Naive thymus-derived CD4-positive, alpha-beta T cell (primary cell): ENCODE measurements around the gene DMAC2. TPM values are rescaled to one million over a fixed set of nuclear protein-coding genes. Genes with fewer than 3 reads are reported as not detected.
"Not testable (repeated sequence)": the region's sequence is repeated elsewhere in the genome, so short reads cannot be mapped to it uniquely, and the experiment has no call there.

Experiments
- ATAC-seq: fragments of 150-1000 bp; cut with Tn5 transposase; 2 replicates; pipeline ENCODE4 v1.10.0; 2021; ENCODE audit warnings: mild to moderate bottlenecking, moderate library complexity
- CTCF ChIA-PET: fragments of 350-600 bp; sonication (Branson Sonifier 250); formaldehyde crosslinking; loops from one replicate; lab custom pipeline; 2021; ENCODE audit warnings: antibody characterized with exemption; lab: Charles Lee
- POLR2A ChIA-PET: fragments of 350-600 bp; sonication (Branson Sonifier 250); formaldehyde crosslinking; loops from one replicate; lab custom pipeline; 2021; ENCODE audit warnings: antibody characterized with exemption, inconsistent platforms; lab: Charles Lee
- DNase-seq, 9 donors: peaks; one replicate each; pipeline versions ENCODE4 v3.0.0 to v3.0.0-alpha.2; 2020 to 2022; ENCODE audit warnings: mixed read lengths in 1 of 9
- H3K27ac ChIP-seq: one replicate; pipeline ENCODE4 v1.7.0; 2013; ENCODE audit warnings: mild to moderate bottlenecking, low read depth, low read length, moderate library complexity
- H3K27me3 ChIP-seq, 2 donors: one replicate each; pipeline ENCODE4 v1.7.0; 2013; ENCODE audit warnings: low read length in 2 of 2, mild to moderate bottlenecking in 2 of 2, moderate library complexity in 2 of 2; ENCODE audit not compliant: control insufficient read depth in 2 of 2, insufficient read depth in 2 of 2
- H3K36me3 ChIP-seq, 3 experiments: 1 replicate in 2 of 3; 2 replicates in 1 of 3; pipeline ENCODE4 v1.7.0; 2013; ENCODE audit warnings: low read length in 3 of 3, mild to moderate bottlenecking in 3 of 3, moderate library complexity in 1 of 3; ENCODE audit not compliant: insufficient read depth in 3 of 3, control insufficient read depth in 2 of 3
- H3K4me1 ChIP-seq, 2 donors: one replicate each; pipeline ENCODE4 v1.7.0; 2013; ENCODE audit warnings: low read length in 2 of 2, mild to moderate bottlenecking in 2 of 2, moderate library complexity in 1 of 2; ENCODE audit not compliant: control insufficient read depth in 2 of 2, insufficient read depth in 2 of 2
- H3K4me3 ChIP-seq: 2 replicates; pipeline ENCODE4 v1.7.0; 2013; ENCODE audit warnings: mild to moderate bottlenecking, low read length
- H3K9me3 ChIP-seq, 3 experiments: 1 replicate in 2 of 3; 2 replicates in 1 of 3; pipeline ENCODE4 v1.7.0; 2013; ENCODE audit warnings: low read length in 3 of 3; ENCODE audit not compliant: control insufficient read depth in 2 of 3
- H3K27ac Mint-ChIP-seq, 9 donors: one replicate each; pipeline ENCODE4 v1.8.0; 2020 to 2022; ENCODE audit warnings: mixed read lengths in 9 of 9, mild to moderate bottlenecking in 8 of 9, moderate library complexity in 5 of 9, inconsistent platforms in 2 of 9
- H3K27me3 Mint-ChIP-seq, 5 donors: one replicate each; pipeline ENCODE4 v1.8.0; 2021 to 2022; ENCODE audit warnings: mixed read lengths in 5 of 5, mild to moderate bottlenecking in 1 of 5
- H3K36me3 Mint-ChIP-seq, 5 donors: one replicate each; pipeline ENCODE4 v1.8.0; 2020 to 2022; ENCODE audit warnings: mixed read lengths in 5 of 5, mild to moderate bottlenecking in 3 of 5, inconsistent platforms in 1 of 5
- H3K4me1 Mint-ChIP-seq, 7 donors: one replicate each; pipeline ENCODE4 v1.8.0; 2020 to 2022; ENCODE audit warnings: mixed read lengths in 7 of 7, mild to moderate bottlenecking in 3 of 7, inconsistent platforms in 1 of 7
- H3K4me3 Mint-ChIP-seq, 10 donors: one replicate each; pipeline ENCODE4 v1.8.0; 2020 to 2022; ENCODE audit warnings: mild to moderate bottlenecking in 10 of 10, mixed read lengths in 10 of 10, moderate library complexity in 6 of 10, inconsistent platforms in 2 of 10
- H3K9me3 Mint-ChIP-seq, 11 donors: one replicate each; pipeline ENCODE4 v1.8.0; 2020 to 2022; ENCODE audit warnings: mixed read lengths in 11 of 11, mild to moderate bottlenecking in 4 of 11, inconsistent platforms in 1 of 11, moderate library complexity in 1 of 11
- intact Hi-C, 2 donors: fragments of 100-400 bp; cut with micrococcal nuclease; formaldehyde crosslinking; loops; one replicate each; pipeline ENCODE4 v1.15.1; 2023
- polyA plus RNA-seq, 2 donors: library from polyadenylated mRNA; unstranded; fragments of 300-500 nt; fragmentation: Illumina TruSeq; gene quantifications; one replicate each; pipeline ENCODE4 v1.2.3, GENCODE V29; 2021
- total RNA-seq, 6 experiments: library from RNA in 5 of 6; stranded (reverse) in 5 of 6; gene quantifications; 1 replicate in 5 of 6; 2 replicates in 1 of 6; pipeline ENCODE4 v1.2.3 and lab custom pipeline; 2021 to 2026

The DMAC2 gene
- total RNA-seq (10 to 100 TPM; 22.2 to 44.4 (median 26.2) TPM), polyA plus RNA-seq (10 to 100 TPM; 53.2 to 53.7 TPM), total RNA-seq (lab: John Stamatoyannopoulos, UW) (16.3 reads per million, percentile 46 among the genes with 10 or more reads in this experiment)

GRCh38 chr19:41439441-41440222 is at the start of gene DMAC2:
Gene DMAC2 (minus strand): TSS chr19:41439912. CDS start chr19:41439899, 13 bp downstream.
- ATAC-seq (peak; percentile 100), DNase-seq (peak; percentile 65 to 94 (median 88))
- H3K9me3 ChIP-seq, result no peaks in the 10 kb centered on the region
- peaks cover 4 to 25% (median 6%) of the 10 kb centered on the region in 7 donors for H3K4me1 Mint-ChIP-seq
- H3K27ac Mint-ChIP-seq, result peak within 1 kb of the TSS in 5 of 9 donors; percentile 3 to 89 (median 56)
- ChIA-PET POLR2A (interaction anchor here (0.6 to 4.1 kb wide), 11 partner anchors 9 to 177 kb away, joined by 3 to 14 read pairs (median 4); partner anchors contain the start of genes B3GNT8 and B9D2), CTCF (interaction anchor here (0.6 to 2.1 kb wide), 11 partner anchors 8 to 1518 kb away, joined by 3 to 7 read pairs (median 4); partner anchors contain the start of gene TGFB1)
- peaks cover 7 to 12% of the 10 kb centered on the region in 2 donors for H3K4me1 ChIP-seq
- peaks cover 0 to 13% (median 3%) of the 10 kb centered on the region in 5 donors for H3K36me3 Mint-ChIP-seq
- intact Hi-C loops, result loop anchor here (1.0 to 10.0 kb wide), 11 partner anchors 12 to 723 kb away; partner anchors contain the start of genes BCKDHA (in 2 of the 2), CCDC97 (in 2 of the 2), EXOSC5 (in 2 of the 2) and B3GNT8 (in 1 of the 2)
- no peaks in the 10 kb centered on the region for H3K27me3 ChIP-seq
- H3K4me3 ChIP-seq, result peak within 1 kb of the TSS; percentile 96
- peaks cover 0 to 2% (median 0%) of the 10 kb centered on the region in 5 donors for H3K27me3 Mint-ChIP-seq
- peak within 1 kb of the TSS in 2 of 10 donors; percentile 49 to 54 for H3K4me3 Mint-ChIP-seq
- H3K27ac ChIP-seq, result peak within 1 kb of the TSS; percentile 85
- H3K36me3 ChIP-seq, result peaks cover 0 to 16% (median 0%) of the 10 kb centered on the region in 3 experiments
- H3K9me3 Mint-ChIP-seq, result no peaks in the 10 kb centered on the region

GRCh38 chr19:41486953-41487352 is 47.2 kb upstream of the DMAC2 start:
- DNase-seq, H3K9me3 ChIP-seq, H3K36me3 ChIP-seq, H3K4me3 Mint-ChIP-seq, H3K27ac Mint-ChIP-seq, H3K27ac ChIP-seq, H3K27me3 ChIP-seq, H3K36me3 Mint-ChIP-seq, POLR2A ChIA-PET, H3K4me1 ChIP-seq, H3K4me3 ChIP-seq, H3K4me1 Mint-ChIP-seq, intact Hi-C loops, ATAC-seq: not testable (repeated sequence)
- Mint-ChIP-seq H3K27me3 (peaks cover 31 to 47% (median 45%) of the 10 kb centered on the region in 5 donors), H3K9me3 (peaks cover 0 to 23% (median 6%) of the 10 kb centered on the region in 11 donors)
- CTCF ChIA-PET, result interaction anchor here (1.2 kb wide), 1 partner anchor 266 kb away, joined by 3 read pairs; no protein-coding TSS in a partner anchor

- H3K4me1 ChIP-seq, result no peaks in the 10 kb centered on the region
- Mint-ChIP-seq H3K4me1 (no peaks in the 10 kb centered on the region), H3K27me3 (peaks cover 38 to 60% (median 54%) of the 10 kb centered on the region in 5 donors), H3K9me3 (peaks cover 0 to 23% (median 6%) of the 10 kb centered on the region in 11 donors), H3K27ac (no peak overlapping the region), H3K36me3 (peaks cover 0 to 8% (median 0%) of the 10 kb centered on the region in 5 donors), H3K4me3 (no peak overlapping the region)
- no peaks in the 10 kb centered on the region for H3K27me3 ChIP-seq
- no peak overlapping the region for H3K27ac ChIP-seq
- ChIA-PET CTCF (no interaction called here), POLR2A (no interaction called here)
- no peak overlapping the region for H3K4me3 ChIP-seq
- intact Hi-C loops, result no loop called here
- DNase-seq (no peak), ATAC-seq (no peak)
- H3K36me3 ChIP-seq, result no peaks in the 10 kb centered on the region
- H3K9me3 ChIP-seq, result no peaks in the 10 kb centered on the region
Observed at GRCh38 chr19:41484822-41485221, 45.1 kb upstream of the DMAC2 start.

- intact Hi-C loops, result no loop called here
- H3K36me3 Mint-ChIP-seq, result peaks cover 0 to 4% (median 0%) of the 10 kb centered on the region in 5 donors
- ChIA-PET CTCF (no interaction called here), POLR2A (no interaction called here)
- no peaks in the 10 kb centered on the region for H3K27me3 ChIP-seq
- no peak for ATAC-seq
- no peak for DNase-seq
- H3K9me3 Mint-ChIP-seq, result peaks cover 0 to 2% (median 0%) of the 10 kb centered on the region in 11 donors
- H3K4me1 Mint-ChIP-seq, result peaks cover 0 to 5% (median 0%) of the 10 kb centered on the region in 7 donors
- peaks cover 38 to 53% (median 47%) of the 10 kb centered on the region in 5 donors for H3K27me3 Mint-ChIP-seq
- no peaks in the 10 kb centered on the region for H3K9me3 ChIP-seq
- no peak overlapping the region for H3K4me3 Mint-ChIP-seq
- no peak overlapping the region for H3K27ac Mint-ChIP-seq
- H3K4me1 ChIP-seq, result no peaks in the 10 kb centered on the region
- H3K27ac ChIP-seq, result no peak overlapping the region
- no peak overlapping the region for H3K4me3 ChIP-seq
- no peaks in the 10 kb centered on the region for H3K36me3 ChIP-seq
Observed at GRCh38 chr19:41480336-41480735, 40.6 kb upstream of the DMAC2 start.

GRCh38 chr19:41479757-41480191 is 40.1 kb upstream of the DMAC2 start:
- H3K4me1 ChIP-seq, result no peaks in the 10 kb centered on the region
- H3K27ac ChIP-seq, result no peak overlapping the region
- intact Hi-C loops, result no loop called here
- ChIA-PET CTCF (interaction anchor here (1.1 kb wide), 1 partner anchor 114 kb away, joined by 4 read pairs; no protein-coding TSS in a partner anchor), POLR2A (no interaction called here)
- Mint-ChIP-seq H3K27me3 (peaks cover 33 to 48% (median 42%) of the 10 kb centered on the region in 5 donors), H3K27ac (peak overlapping the region in 1 of 9 donors; percentile 80), H3K4me1 (peaks cover 0 to 5% (median 0%) of the 10 kb centered on the region in 7 donors), H3K36me3 (peaks cover 0 to 4% (median 0%) of the 10 kb centered on the region in 5 donors), H3K9me3 (no peaks in the 10 kb centered on the region), H3K4me3 (no peak overlapping the region)
- H3K9me3 ChIP-seq, result no peaks in the 10 kb centered on the region
- DNase-seq, result no peak
- ATAC-seq, result no peak
- no peak overlapping the region for H3K4me3 ChIP-seq
- no peaks in the 10 kb centered on the region for H3K27me3 ChIP-seq
- H3K36me3 ChIP-seq, result no peaks in the 10 kb centered on the region

- Mint-ChIP-seq H3K4me3 (no peak overlapping the region), H3K9me3 (no peaks in the 10 kb centered on the region), H3K36me3 (peaks cover 0 to 4% (median 0%) of the 10 kb centered on the region in 5 donors), H3K4me1 (peaks cover 0 to 5% (median 0%) of the 10 kb centered on the region in 7 donors), H3K27ac (peak overlapping the region in 1 of 9 donors; percentile 80), H3K27me3 (peaks cover 30 to 43% (median 41%) of the 10 kb centered on the region in 5 donors)
- POLR2A ChIA-PET, result no interaction called here
- no peaks in the 10 kb centered on the region for H3K27me3 ChIP-seq
- ATAC-seq, result no peak
- DNase-seq, result no peak
- no peaks in the 10 kb centered on the region for H3K4me1 ChIP-seq
- H3K36me3 ChIP-seq, result no peaks in the 10 kb centered on the region
- H3K9me3 ChIP-seq, result no peaks in the 10 kb centered on the region
- H3K4me3 ChIP-seq, result no peak overlapping the region
- no peak overlapping the region for H3K27ac ChIP-seq
- intact Hi-C loops, result no loop called here
- CTCF ChIA-PET, result interaction anchor here (1.1 kb wide), 1 partner anchor 114 kb away, joined by 4 read pairs; no protein-coding TSS in a partner anchor
Observed at GRCh38 chr19:41478875-41479756, 39.4 kb upstream of the DMAC2 start.
